Thyroid gland (tissue), 4 donors: ENCODE measurements around the gene CELF4.

Experiments
- POLR2A ChIP-seq, 2 donors: fragments of 450-650 bp; IDR thresholded peaks; one replicate each; pipeline ENCODE4 v1.6.1; 2017; ENCODE audit warnings: antibody characterized with exemption in 2 of 2, mild to moderate bottlenecking in 2 of 2, moderate library complexity in 1 of 2
- TF ChIP-seq, protein P1 (sequence below), 6 experiments: fragments of 200-600 bp in 3 of 6; fragments of 450-650 bp in 3 of 6; sonication (generic) in 3 of 6; IDR thresholded peaks; one replicate each; pipeline ENCODE4 v1.5.1; 2016 to 2019; ENCODE audit warnings: antibody characterized with exemption in 6 of 6, mild to moderate bottlenecking in 2 of 6, inconsistent platforms in 1 of 6, moderate library complexity in 1 of 6

GRCh38 chr18:37574113-37574512 lies 8.5 kb upstream of the CELF4 start:
- TF ChIP-seq, protein P1, sequence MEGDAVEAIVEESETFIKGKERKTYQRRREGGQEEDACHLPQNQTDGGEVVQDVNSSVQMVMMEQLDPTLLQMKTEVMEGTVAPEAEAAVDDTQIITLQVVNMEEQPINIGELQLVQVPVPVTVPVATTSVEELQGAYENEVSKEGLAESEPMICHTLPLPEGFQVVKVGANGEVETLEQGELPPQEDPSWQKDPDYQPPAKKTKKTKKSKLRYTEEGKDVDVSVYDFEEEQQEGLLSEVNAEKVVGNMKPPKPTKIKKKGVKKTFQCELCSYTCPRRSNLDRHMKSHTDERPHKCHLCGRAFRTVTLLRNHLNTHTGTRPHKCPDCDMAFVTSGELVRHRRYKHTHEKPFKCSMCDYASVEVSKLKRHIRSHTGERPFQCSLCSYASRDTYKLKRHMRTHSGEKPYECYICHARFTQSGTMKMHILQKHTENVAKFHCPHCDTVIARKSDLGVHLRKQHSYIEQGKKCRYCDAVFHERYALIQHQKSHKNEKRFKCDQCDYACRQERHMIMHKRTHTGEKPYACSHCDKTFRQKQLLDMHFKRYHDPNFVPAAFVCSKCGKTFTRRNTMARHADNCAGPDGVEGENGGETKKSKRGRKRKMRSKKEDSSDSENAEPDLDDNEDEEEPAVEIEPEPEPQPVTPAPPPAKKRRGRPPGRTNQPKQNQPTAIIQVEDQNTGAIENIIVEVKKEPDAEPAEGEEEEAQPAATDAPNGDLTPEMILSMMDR (IDR thresholded peaks at IDR 0.05), result no peak
- TF ChIP-seq POLR2A (IDR thresholded peaks at IDR 0.05), result no peak
